Cardiac septum (tissue), 1 donor: ENCODE data around the gene SFI1. TPM values are rescaled to one million over a fixed set of nuclear protein-coding genes. Genes with fewer than 3 reads are reported as not detected.

Source experiments
- DNase-seq: peaks from one replicate; pipeline ENCODE4 v3.0.0-alpha.2; 2020; ENCODE audit warnings: low spot score
- intact Hi-C: fragments of 100-400 bp; cut with DNase I; formaldehyde crosslinking; loops from one replicate; pipeline ENCODE4 v1.14.0; 2022
- total RNA-seq: library from RNA; stranded (reverse); fragmentation: NEBNext Ultra II Directional; extraction: Animal tissue kit (Norgen Biotek cat#: 25700); gene quantifications from one replicate; pipeline ENCODE4 v1.2.1, GENCODE V29; 2021
- donor health status: DM: no; HTN: no; CAD: no.

SFI1 gene
- total RNA-seq, 1 donor from 2014 or later: 8.6 TPM

- no peak for DNase-seq
- intact Hi-C loops: no loop called here
Measured at GRCh38 chr22:31609716-31610115, 113.4 kb downstream of the SFI1 start.

- DNase-seq: no peak
- intact Hi-C loops: no loop called here
Measured at GRCh38 chr22:31610611-31611010, 114.3 kb downstream of the SFI1 start.

GRCh38 chr22:31611061-31611760 is 114.9 kb downstream of the SFI1 start:
- peak; percentile 72 for DNase-seq

GRCh38 chr22:31612891-31613285 is 116.6 kb downstream of the SFI1 start:
- intact Hi-C loops: no loop called here
- no peak for DNase-seq

More at GRCh38 chr22:31611061-31611760, 114.9 kb downstream of the SFI1 start:
- intact Hi-C loops: no loop called here

- DNase-seq: no peak
Measured at GRCh38 chr22:31613286-31613903, 117.1 kb downstream of the SFI1 start.

GRCh38 chr22:31613904-31614296 is 117.6 kb downstream of the SFI1 start:
- DNase-seq: no peak
- intact Hi-C loops: no loop called here

More at GRCh38 chr22:31613286-31613903, 117.1 kb downstream of the SFI1 start:
- intact Hi-C loops: no loop called here

GRCh38 chr22:31614781-31615490 is 118.6 kb downstream of the SFI1 start:
- DNase-seq: no peak
- intact Hi-C loops: no loop called here

GRCh38 chr22:31615491-31615860 is 119.1 kb downstream of the SFI1 start:
- intact Hi-C loops: no loop called here
- DNase-seq: no peak

GRCh38 chr22:31615940-31616314 is 119.6 kb downstream of the SFI1 start:
- no peak for DNase-seq

GRCh38 chr22:31616315-31616980 is 120.1 kb downstream of the SFI1 start:
- DNase-seq: no peak
- intact Hi-C loops: no loop called here

More at GRCh38 chr22:31615940-31616314, 119.6 kb downstream of the SFI1 start:
- intact Hi-C loops: no loop called here

- intact Hi-C loops: no loop called here
- DNase-seq: no peak
Measured at GRCh38 chr22:31618057-31618456, 121.7 kb downstream of the SFI1 start.

GRCh38 chr22:31618471-31619176 is 122.3 kb downstream of the SFI1 start:
- DNase-seq: no peak
- intact Hi-C loops: no loop called here

GRCh38 chr22:31619611-31620300 is 123.4 kb downstream of the SFI1 start:
- intact Hi-C loops: no loop called here
- DNase-seq: no peak

GRCh38 chr22:31620756-31621480 is 124.6 kb downstream of the SFI1 start:
- intact Hi-C loops: no loop called here

GRCh38 chr22:31621507-31622124 is 125.3 kb downstream of the SFI1 start:
- intact Hi-C loops: no loop called here
- DNase-seq: no peak

More at GRCh38 chr22:31620756-31621480, 124.6 kb downstream of the SFI1 start:
- no peak for DNase-seq

- intact Hi-C loops: no loop called here
- DNase-seq: no peak
Measured at GRCh38 chr22:31622980-31623379, 126.6 kb downstream of the SFI1 start.

GRCh38 chr22:31623592-31624304 is 127.4 kb downstream of the SFI1 start:
- intact Hi-C loops: no loop called here
- DNase-seq: no peak
